Smooth muscle cell (in vitro differentiated cells): ENCODE measurements around the gene OR52I2. TPM values are rescaled to one million over a fixed set of nuclear protein-coding genes. Genes with fewer than 3 reads are reported as not detected.

Source experiments
- DNase-seq: peaks from one replicate; lab custom pipeline; 2025; ENCODE audit not compliant: unreplicated experiment; lab: John Stamatoyannopoulos, UW
- H2AFZ ChIP-seq: fragments of 200-600 bp; sonication (generic); 2 replicates; pipeline ENCODE4 v1.6.0; 2016; ENCODE audit warnings: antibody characterized with exemption, low read depth, mild to moderate bottlenecking
- H3F3A ChIP-seq: fragments of 200-600 bp; sonication (generic); 2 replicates; pipeline ENCODE4 v1.6.0; 2017; ENCODE audit warnings: antibody characterized with exemption, low read depth
- H3K27ac ChIP-seq: fragments of 200-600 bp; sonication (generic); 2 replicates; pipeline ENCODE4 v1.5.1; 2016; ENCODE audit warnings: low read depth, mild to moderate bottlenecking
- H3K27me3 ChIP-seq: fragments of 200-600 bp; sonication (generic); 2 replicates; pipeline ENCODE4 v1.6.1; 2016; ENCODE audit warnings: low read depth, mild to moderate bottlenecking
- H3K36me3 ChIP-seq: fragments of 200-600 bp; sonication (generic); 2 replicates; pipeline ENCODE4 v1.5.1; 2016; ENCODE audit warnings: low read depth
- H3K4me1 ChIP-seq: fragments of 200-600 bp; sonication (generic); 2 replicates; pipeline ENCODE4 v1.5.1; 2016; ENCODE audit warnings: low read depth
- H3K4me2 ChIP-seq: fragments of 200-600 bp; sonication (generic); 2 replicates; pipeline ENCODE4 v1.6.0; 2016; ENCODE audit warnings: mild to moderate bottlenecking
- H3K4me3 ChIP-seq: fragments of 200-600 bp; sonication (generic); 2 replicates; pipeline ENCODE4 v1.5.1; 2016; ENCODE audit warnings: mild to moderate bottlenecking
- H3K79me2 ChIP-seq: fragments of 200-600 bp; sonication (generic); 2 replicates; pipeline ENCODE4 v1.6.0; 2016; ENCODE audit warnings: low read depth, mild to moderate bottlenecking
- H3K9ac ChIP-seq: fragments of 200-600 bp; sonication (generic); 2 replicates; pipeline ENCODE4 v1.6.0; 2016; ENCODE audit warnings: low read depth
- H3K9me3 ChIP-seq: fragments of 200-600 bp; sonication (generic); replicated peaks from 2 replicates; pipeline ENCODE4 v1.5.1; 2016; ENCODE audit warnings: low read depth
- H4K20me1 ChIP-seq: fragments of 200-600 bp; sonication (generic); 2 replicates; pipeline ENCODE4 v1.6.0; 2016; ENCODE audit warnings: low read depth
- WGBS: methylation state at CpG from one replicate; pipeline ENCODE4 v1.1.7; 2016; ENCODE audit warnings: low lambda C conversion rate; 5-methylcytosine and 5-hydroxymethylcytosine counted together
- polyA plus RNA-seq: library from polyadenylated mRNA; unstranded; fragments of >200 nt; fragmentation: Nextera tagmentation; extraction: Ambion mirVana; gene quantifications from 2 replicates; pipeline ENCODE4 v1.2.1, GENCODE V29; 2016
- total RNA-seq: library from RNA; depleted of rRNA; stranded (reverse); fragments of >200 nt; gene quantifications from 2 replicates; pipeline ENCODE4 v1.2.3, GENCODE V29; 2014
- TF ChIP-seq, protein P1 (sequence below): fragments of 200-600 bp; sonication (generic); IDR thresholded peaks from 2 replicates; pipeline ENCODE4 v1.5.1; 2017; ENCODE audit warnings: borderline replicate concordance, mild to moderate bottlenecking, antibody characterized with exemption; ENCODE audit not compliant: insufficient read depth, poor library complexity, severe bottlenecking

OR52I2 gene
- total and polyA plus RNA-seq, 2 experiments from 2014 or later: not detected

DNA sequence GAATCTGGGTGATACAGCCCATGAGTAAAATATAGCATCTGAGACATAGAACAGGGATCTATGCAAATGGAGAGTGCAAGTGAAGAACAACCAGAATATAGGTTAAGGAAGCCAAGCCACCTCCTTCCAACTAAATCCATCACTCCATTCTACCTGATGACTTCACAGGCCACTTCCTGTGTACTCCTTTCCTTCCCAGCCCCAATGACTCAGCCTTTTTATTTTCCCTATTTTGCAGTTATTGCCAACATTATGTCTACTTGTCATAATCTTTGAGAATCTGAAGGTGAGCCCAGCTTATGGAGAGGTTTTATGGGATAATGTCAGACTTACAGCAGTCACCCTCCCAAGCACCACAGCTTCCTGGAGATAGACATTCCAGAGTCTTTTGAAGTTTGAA lies 38.0 kb upstream of the OR52I2 start:
- Histone ChIP-seq H3K4me2 (no peak overlapping the region), H3K27me3 (peaks cover 4% of the 10 kb centered on the region), H3K9me3 (no peaks in the 10 kb centered on the region), H3K9ac (no peak overlapping the region), H3K4me3 (no peak overlapping the region), H4K20me1 (no peaks in the 10 kb centered on the region), H3K79me2 (no peaks in the 10 kb centered on the region), H3F3A (no peaks in the 10 kb centered on the region), H3K36me3 (no peaks in the 10 kb centered on the region), H3K27ac (no peak overlapping the region), H2AFZ (no peak overlapping the region), H3K4me1 (no peaks in the 10 kb centered on the region)
- no peak for DNase-seq
- TF ChIP-seq, protein P1, sequence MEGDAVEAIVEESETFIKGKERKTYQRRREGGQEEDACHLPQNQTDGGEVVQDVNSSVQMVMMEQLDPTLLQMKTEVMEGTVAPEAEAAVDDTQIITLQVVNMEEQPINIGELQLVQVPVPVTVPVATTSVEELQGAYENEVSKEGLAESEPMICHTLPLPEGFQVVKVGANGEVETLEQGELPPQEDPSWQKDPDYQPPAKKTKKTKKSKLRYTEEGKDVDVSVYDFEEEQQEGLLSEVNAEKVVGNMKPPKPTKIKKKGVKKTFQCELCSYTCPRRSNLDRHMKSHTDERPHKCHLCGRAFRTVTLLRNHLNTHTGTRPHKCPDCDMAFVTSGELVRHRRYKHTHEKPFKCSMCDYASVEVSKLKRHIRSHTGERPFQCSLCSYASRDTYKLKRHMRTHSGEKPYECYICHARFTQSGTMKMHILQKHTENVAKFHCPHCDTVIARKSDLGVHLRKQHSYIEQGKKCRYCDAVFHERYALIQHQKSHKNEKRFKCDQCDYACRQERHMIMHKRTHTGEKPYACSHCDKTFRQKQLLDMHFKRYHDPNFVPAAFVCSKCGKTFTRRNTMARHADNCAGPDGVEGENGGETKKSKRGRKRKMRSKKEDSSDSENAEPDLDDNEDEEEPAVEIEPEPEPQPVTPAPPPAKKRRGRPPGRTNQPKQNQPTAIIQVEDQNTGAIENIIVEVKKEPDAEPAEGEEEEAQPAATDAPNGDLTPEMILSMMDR: no peak

DNA sequence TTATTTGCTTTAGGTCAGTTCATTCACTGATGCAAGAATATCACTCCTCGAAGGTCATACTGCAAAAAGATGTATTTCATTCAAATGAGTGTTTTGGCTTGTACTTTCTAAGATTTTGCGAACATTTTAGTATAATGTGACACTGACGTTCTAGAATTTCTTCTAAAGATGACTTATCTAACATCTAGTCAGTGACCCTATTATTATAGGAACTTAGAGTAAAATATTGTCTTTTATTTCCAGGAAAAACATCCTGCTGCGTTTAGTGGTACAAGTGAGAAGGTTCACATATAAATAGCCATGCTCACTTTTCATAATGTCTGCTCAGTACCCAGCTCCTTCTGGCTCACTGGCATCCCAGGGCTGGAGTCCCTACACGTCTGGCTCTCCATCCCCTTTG lies 36.7 kb upstream of the OR52I2 start, which contains the start of gene OR52M1:
Gene OR52M1 (plus strand): TSS at position 301 of the 400 bp plus-strand sequence. CDS start 0 bp downstream, at position 301.
- WGBS: 86% methylated on average over 5 of the region's 5 CpGs
- no peak for DNase-seq
- Histone ChIP-seq H3K27me3 (peaks cover 4% of the 10 kb centered on the region), H3K36me3 (no peaks in the 10 kb centered on the region), H3K9me3 (no peaks in the 10 kb centered on the region), H4K20me1 (no peaks in the 10 kb centered on the region), H3F3A (no peaks in the 10 kb centered on the region), H3K79me2 (no peaks in the 10 kb centered on the region), H3K4me2 (no peak within 1 kb of the TSS), H3K9ac (no peak within 1 kb of the TSS), H3K4me1 (no peaks in the 10 kb centered on the region), H2AFZ (no peak within 1 kb of the TSS), H3K4me3 (no peak within 1 kb of the TSS), H3K27ac (no peak within 1 kb of the TSS)
- TF ChIP-seq, protein P1: no peak

DNA sequence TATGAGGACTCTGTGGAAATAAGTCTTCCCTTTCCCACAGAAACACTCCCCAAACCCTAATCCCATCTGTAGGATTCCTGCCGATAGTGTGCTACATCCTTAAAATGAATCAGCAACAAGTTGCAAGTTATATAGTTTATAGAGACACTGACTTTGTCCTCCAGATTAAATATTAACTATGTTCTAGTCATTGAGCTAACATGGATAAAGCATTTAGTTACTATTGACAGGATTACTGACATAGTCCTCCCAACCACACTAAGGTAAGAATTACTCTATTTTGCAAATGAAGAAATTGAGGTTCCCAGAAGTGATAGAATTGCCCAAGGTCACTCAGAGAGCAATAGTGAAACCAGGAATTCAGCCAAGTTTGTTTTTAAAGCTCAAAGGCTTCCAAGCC lies 34.7 kb upstream of the OR52I2 start:
- H3F3A ChIP-seq: no peaks in the 10 kb centered on the region
- peaks cover 4% of the 10 kb centered on the region for H3K27me3 ChIP-seq
- no peak for DNase-seq
- H3K4me3 ChIP-seq: no peak overlapping the region
- no peaks in the 10 kb centered on the region for H3K36me3 ChIP-seq
- WGBS: 86% methylated on average over 1 of the region's 1 CpG
- H2AFZ ChIP-seq: no peak overlapping the region
- no peaks in the 10 kb centered on the region for H3K9me3 ChIP-seq
- H4K20me1 ChIP-seq: no peaks in the 10 kb centered on the region
- no peaks in the 10 kb centered on the region for H3K79me2 ChIP-seq
- TF ChIP-seq, protein P1: no peak
- no peak overlapping the region for H3K27ac ChIP-seq
- no peak overlapping the region for H3K9ac ChIP-seq
- no peak overlapping the region for H3K4me2 ChIP-seq
- no peaks in the 10 kb centered on the region for H3K4me1 ChIP-seq

DNA sequence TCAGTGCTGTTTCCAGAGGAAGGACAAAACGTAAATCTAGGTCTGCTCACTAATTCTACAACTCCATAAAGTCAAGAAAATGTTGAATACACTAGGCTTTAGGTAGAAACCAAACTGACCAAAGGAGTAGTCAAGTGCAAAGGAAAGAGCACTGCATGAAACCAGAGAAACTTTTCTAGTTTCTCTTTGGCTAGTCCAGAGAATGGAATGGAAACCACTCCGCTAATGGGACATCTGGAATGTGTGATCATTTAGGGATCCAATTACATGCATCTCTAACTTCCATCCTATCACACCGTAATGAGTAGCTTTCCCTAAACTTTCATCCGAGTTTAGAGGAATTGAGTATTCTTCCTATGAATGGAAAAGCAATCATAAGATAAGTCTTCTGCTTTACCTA lies 34.1 kb upstream of the OR52I2 start:
- Histone ChIP-seq H3K4me2 (no peak overlapping the region), H3K27me3 (peaks cover 4% of the 10 kb centered on the region), H3K79me2 (no peaks in the 10 kb centered on the region), H3K9ac (no peak overlapping the region), H3F3A (no peaks in the 10 kb centered on the region), H3K27ac (no peak overlapping the region), H2AFZ (no peak overlapping the region), H3K4me3 (no peak overlapping the region), H3K9me3 (no peaks in the 10 kb centered on the region), H3K36me3 (no peaks in the 10 kb centered on the region), H3K4me1 (no peaks in the 10 kb centered on the region), H4K20me1 (no peaks in the 10 kb centered on the region)
- no peak for DNase-seq
- TF ChIP-seq, protein P1: no peak
- WGBS: 79% methylated on average over 4 of the region's 4 CpGs
